HCT116 (cell line): ENCODE measurements around the gene KCND2. TPM values are rescaled to one million over a fixed set of nuclear protein-coding genes. Genes with fewer than 3 reads are reported as not detected.

ENCODE experiments used
- ATAC-seq: fragments of 200-7000 bp; cut with Tn5 transposase; 2 replicates; pipeline ENCODE4 v1.9.1; 2020; ENCODE audit warnings: mild to moderate bottlenecking, moderate library complexity
- BruUV-seq: library from RNA; stranded (reverse); fragments of 400-500 nt; replicated peaks from 2 replicates; lab custom pipeline; 2021; lab: Mats Ljungman, UMichigan
- CTCF ChIA-PET: fragments of 300-600 bp; sonication (Branson Sonifier 250); formaldehyde crosslinking; loops from one replicate; lab custom pipeline; 2021; ENCODE audit warnings: antibody characterized with exemption; lab: Charles Lee
- POLR2A ChIA-PET: fragments of 300-600, 350-600 bp; sonication (Branson Sonifier 250); formaldehyde crosslinking; loops from one replicate; lab custom pipeline; 2021; ENCODE audit warnings: antibody characterized with exemption; lab: Charles Lee
- RAD21 ChIA-PET, 2 experiments: fragments of 300-600 bp; sonication (Branson Sonifier 250); formaldehyde crosslinking; loops; one replicate each; lab custom pipeline; 2023; ENCODE audit warnings: low total read pairs in 2 of 2; ENCODE audit not compliant: uncharacterized antibody in 2 of 2, unreplicated experiment in 2 of 2, low non-redundant PET in 1 of 2; lab: Charles Lee
- DNase-seq: peaks from one replicate; pipeline ENCODE4 v3.0.0-alpha.2; 2010; ENCODE audit warnings: low read depth, low spot score
- H2AFZ ChIP-seq: fragments of 200-600 bp; shearing (Covaris generic), sonication (generic); 2 replicates; pipeline ENCODE4 v1.6.1; 2017; ENCODE audit warnings: low read depth, mixed run types, mixed read lengths, antibody characterized with exemption, low read length; ENCODE audit not compliant: poor library complexity, severe bottlenecking
- H3K27ac ChIP-seq: 2 replicates; pipeline ENCODE4 v1.5.1; 2012; ENCODE audit warnings: low read depth, low read length
- H3K27me3 ChIP-seq: fragments of 200-600 bp; sonication (generic); 2 replicates; pipeline ENCODE4 v1.6.1; 2016; ENCODE audit warnings: mixed run types, low read length, mixed read lengths; ENCODE audit not compliant: insufficient read depth
- H3K36me3 ChIP-seq, 2 experiments: fragments of 200-500 bp in 1 of 2; fragments of 200-600 bp in 1 of 2; sonication (Bioruptor generic) in 1 of 2; sonication (generic) in 1 of 2; 2 replicates each; pipeline versions ENCODE4 v1.5.1 to v1.6.1; 2014 to 2016; ENCODE audit warnings: low read length in 2 of 2, inconsistent platforms in 1 of 2, mixed read lengths in 1 of 2, mixed run types in 1 of 2; ENCODE audit not compliant: insufficient read depth in 2 of 2, control insufficient read depth in 1 of 2
- H3K4me1 ChIP-seq, 2 experiments: fragments of 200-600 bp in 1 of 2; sonication (generic) in 1 of 2; 2 replicates each; pipeline versions ENCODE4 v1.5.1 to v1.6.1; 2012 to 2017; ENCODE audit warnings: low read length in 2 of 2, inconsistent platforms in 1 of 2, mild to moderate bottlenecking in 1 of 2, mixed read lengths in 1 of 2, mixed run types in 1 of 2, moderate library complexity in 1 of 2; ENCODE audit not compliant: insufficient read depth in 2 of 2, control insufficient read depth in 1 of 2
- H3K4me2 ChIP-seq: fragments of 200-600 bp; sonication (generic); 2 replicates; pipeline ENCODE4 v1.6.1; 2017; ENCODE audit warnings: mixed run types, low read length, mixed read lengths
- H3K4me3 ChIP-seq, 2 experiments: fragments of 200-600 bp in 1 of 2; sonication (generic) in 1 of 2; replicated peaks in 1 of 2; 2 replicates each; pipeline ENCODE4 v1.5.1; 2011 to 2016; ENCODE audit warnings: low read length in 2 of 2, control low read depth in 1 of 2, low read depth in 1 of 2, mild to moderate bottlenecking in 1 of 2, mixed read lengths in 1 of 2, mixed run types in 1 of 2
- H3K79me2 ChIP-seq: fragments of 200-600 bp; sonication (generic); 2 replicates; pipeline ENCODE4 v1.6.1; 2017; ENCODE audit warnings: mild to moderate bottlenecking, mixed run types, low read length, moderate library complexity, mixed read lengths; ENCODE audit not compliant: insufficient read depth
- H3K9ac ChIP-seq: fragments of 200-600 bp; sonication (generic); 2 replicates; pipeline ENCODE4 v1.6.1; 2016; ENCODE audit warnings: low read length, mixed read lengths
- H3K9me2 ChIP-seq: fragments of 200-600 bp; sonication (generic), shearing (Covaris generic); 2 replicates; pipeline ENCODE4 v1.6.1; 2017; ENCODE audit warnings: mixed run types, mild to moderate bottlenecking, moderate library complexity; ENCODE audit not compliant: insufficient read depth
- H3K9me3 ChIP-seq, 2 experiments: fragments of 200-500 bp in 1 of 2; fragments of 200-600 bp in 1 of 2; sonication (Bioruptor generic) in 1 of 2; sonication (generic) in 1 of 2; 2 replicates each; pipeline ENCODE4 v1.6.1; 2014 to 2017; ENCODE audit warnings: low read length in 2 of 2, mixed read lengths in 2 of 2, inconsistent platforms in 1 of 2, low read depth in 1 of 2, mild to moderate bottlenecking in 1 of 2, mixed run types in 1 of 2, moderate library complexity in 1 of 2; ENCODE audit not compliant: control insufficient read depth in 1 of 2, insufficient read depth in 1 of 2
- H4K20me1 ChIP-seq: fragments of 200-600 bp; sonication (generic), shearing (Covaris generic); 2 replicates; pipeline ENCODE4 v1.6.1; 2017; ENCODE audit warnings: mixed run types, mild to moderate bottlenecking, moderate library complexity; ENCODE audit not compliant: insufficient read depth
- CEBPB ChIP-seq: IDR thresholded peaks from 2 replicates; pipeline ENCODE4 v1.6.1; 2012; ENCODE audit warnings: low read depth
- EZH2phosphoT487 ChIP-seq: fragments of 200-600 bp; IDR thresholded peaks from 2 replicates; pipeline ENCODE4 v1.6.1; 2018; ENCODE audit warnings: antibody characterized with exemption, borderline replicate concordance
- FOSL1 ChIP-seq: IDR thresholded peaks from 2 replicates; pipeline ENCODE4 v1.6.1; 2012; ENCODE audit warnings: low read depth
- JUND ChIP-seq: IDR thresholded peaks from 2 replicates; pipeline ENCODE4 v1.6.1; 2012
- POLR2AphosphoS5 ChIP-seq: IDR thresholded peaks from 2 replicates; pipeline ENCODE4 v1.6.1; 2011; ENCODE audit warnings: mild to moderate bottlenecking, low read depth, low read length, moderate library complexity
- REST ChIP-seq: IDR thresholded peaks from 2 replicates; pipeline ENCODE4 v1.6.1; 2012; ENCODE audit warnings: low read depth
- SRF ChIP-seq: IDR thresholded peaks from 2 replicates; pipeline ENCODE4 v1.6.1; 2012; ENCODE audit warnings: low read depth
- TCF7L2 ChIP-seq: IDR thresholded peaks from 2 replicates; pipeline ENCODE4 v1.7.0; 2011; ENCODE audit warnings: borderline replicate concordance, inconsistent platforms; ENCODE audit not compliant: insufficient read depth, insufficient read length; ENCODE audit errors: extremely low read depth
- YY1 ChIP-seq: IDR thresholded peaks from 2 replicates; pipeline ENCODE4 v1.6.1; 2011; ENCODE audit warnings: low read length, low read depth, moderate library complexity, mild to moderate bottlenecking; ENCODE audit not compliant: insufficient replicate concordance; ENCODE audit errors: extremely low read depth
- ZNF274 ChIP-seq: fragments of 200-500 bp; sonication (Bioruptor generic); IDR thresholded peaks from 2 replicates; pipeline ENCODE4 v1.6.1; 2014; ENCODE audit warnings: mild to moderate bottlenecking, low read depth, low read length, inconsistent platforms
- intact Hi-C: fragments of 100-400 bp; cut with micrococcal nuclease; formaldehyde crosslinking; loops from 2 replicates; pipeline ENCODE4 v1.10.0; 2022
- total RNA-seq: library from RNA; stranded (reverse); gene quantifications from one replicate; pipeline ENCODE4 v1.2.1, GENCODE V29; 2021; ENCODE audit not compliant: unreplicated experiment
- TF ChIP-seq, protein P1 (sequence below): IDR thresholded peaks from 2 replicates; pipeline ENCODE4 v1.6.1; 2011; ENCODE audit warnings: mild to moderate bottlenecking, low read length, moderate library complexity; ENCODE audit not compliant: insufficient replicate concordance; ENCODE audit errors: extremely low read depth
- TF ChIP-seq, protein P2 (sequence below), 3 experiments: fragments of 200-600 bp in 1 of 3; sonication (generic) in 1 of 3; IDR thresholded peaks in 2 of 3; conservative IDR thresholded peaks in 1 of 3; 2 replicates each; pipeline ENCODE4 v1.5.1; 2012 to 2017; ENCODE audit warnings: low read depth in 2 of 3, low read length in 2 of 3, antibody characterized with exemption in 1 of 3, borderline replicate concordance in 1 of 3, control low read depth in 1 of 3, mild to moderate bottlenecking in 1 of 3, mixed read lengths in 1 of 3, mixed run types in 1 of 3, moderate library complexity in 1 of 3; ENCODE audit not compliant: insufficient read depth in 1 of 3

Gene KCND2
- total RNA-seq, 1 experiment from 2014 or later = 0.05 TPM

DNA sequence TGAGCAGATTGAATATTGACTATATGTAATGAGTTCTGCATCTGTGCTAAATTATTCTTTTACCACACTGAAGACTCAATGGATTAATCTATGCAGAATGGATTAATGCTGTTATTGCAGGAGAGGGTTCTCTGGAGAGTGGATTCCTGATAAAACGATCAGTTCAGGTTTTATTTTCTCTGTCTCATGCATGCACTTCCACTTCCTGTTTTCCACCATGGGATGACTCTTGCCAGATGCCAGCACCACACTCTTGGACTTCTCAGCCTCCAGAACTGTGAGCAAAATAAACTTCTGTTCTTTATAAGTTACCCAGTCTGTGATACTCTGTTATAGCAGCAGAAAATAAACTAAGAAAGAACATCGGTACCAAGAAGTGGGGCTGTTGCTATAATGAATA, 207.5 kb downstream of the KCND2 start:
- Histone ChIP-seq H2AFZ (no peak overlapping the region), H3K9me3 (no peaks in the 10 kb centered on the region), H3K9ac (no peak overlapping the region), H3K9me2 (no peaks in the 10 kb centered on the region), H3K4me3 (no peak overlapping the region), H4K20me1 (no peaks in the 10 kb centered on the region), H3K79me2 (no peaks in the 10 kb centered on the region), H3K4me1 (no peaks in the 10 kb centered on the region), H3K36me3 (no peaks in the 10 kb centered on the region), H3K4me2 (no peak overlapping the region), H3K27me3 (no peaks in the 10 kb centered on the region), H3K27ac (no peak overlapping the region)
- ATAC-seq (no peak), DNase-seq (no peak)
- ChIA-PET RAD21 (no interaction called here), POLR2A (no interaction called here), CTCF (no interaction called here)
- TF ChIP-seq, protein P1, sequence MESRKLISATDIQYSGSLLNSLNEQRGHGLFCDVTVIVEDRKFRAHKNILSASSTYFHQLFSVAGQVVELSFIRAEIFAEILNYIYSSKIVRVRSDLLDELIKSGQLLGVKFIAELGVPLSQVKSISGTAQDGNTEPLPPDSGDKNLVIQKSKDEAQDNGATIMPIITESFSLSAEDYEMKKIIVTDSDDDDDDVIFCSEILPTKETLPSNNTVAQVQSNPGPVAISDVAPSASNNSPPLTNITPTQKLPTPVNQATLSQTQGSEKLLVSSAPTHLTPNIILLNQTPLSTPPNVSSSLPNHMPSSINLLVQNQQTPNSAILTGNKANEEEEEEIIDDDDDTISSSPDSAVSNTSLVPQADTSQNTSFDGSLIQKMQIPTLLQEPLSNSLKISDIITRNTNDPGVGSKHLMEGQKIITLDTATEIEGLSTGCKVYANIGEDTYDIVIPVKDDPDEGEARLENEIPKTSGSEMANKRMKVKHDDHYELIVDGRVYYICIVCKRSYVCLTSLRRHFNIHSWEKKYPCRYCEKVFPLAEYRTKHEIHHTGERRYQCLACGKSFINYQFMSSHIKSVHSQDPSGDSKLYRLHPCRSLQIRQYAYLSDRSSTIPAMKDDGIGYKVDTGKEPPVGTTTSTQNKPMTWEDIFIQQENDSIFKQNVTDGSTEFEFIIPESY = no peak
- no peak for TF ChIP-seq SRF
- TF ChIP-seq JUND = no peak
- TF ChIP-seq POLR2AphosphoS5 = no peak
- no peak for TF ChIP-seq ZNF274
- intact Hi-C loops = no loop called here
- BruUV-seq = no TSS peak

DNA sequence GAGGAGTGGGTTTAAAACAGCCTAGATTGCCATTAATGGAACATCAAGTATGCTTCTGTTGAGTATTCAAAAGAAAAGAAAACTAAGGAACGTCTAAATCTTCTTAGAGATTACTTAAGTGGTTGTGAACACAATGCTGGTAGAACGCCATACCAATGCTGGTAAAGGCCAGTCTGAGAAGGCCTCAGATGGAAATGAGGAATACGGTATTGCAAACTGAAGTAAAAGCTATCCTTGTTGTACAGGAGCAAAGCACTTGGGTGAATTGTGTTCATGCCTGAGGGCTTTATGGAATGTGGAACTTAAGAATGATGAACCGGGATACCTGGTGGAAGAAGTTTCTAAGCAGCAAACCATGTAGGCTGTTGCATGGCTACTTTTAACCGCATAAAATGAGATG, 208.0 kb downstream of the KCND2 start:
- ChIA-PET POLR2A (no interaction called here), CTCF (no interaction called here), RAD21 (no interaction called here)
- BruUV-seq = no TSS peak
- H3K27ac ChIP-seq = no peak overlapping the region
- no peaks in the 10 kb centered on the region for H3K4me1 ChIP-seq
- H2AFZ ChIP-seq = no peak overlapping the region
- H3K9ac ChIP-seq = no peak overlapping the region
- intact Hi-C loops = no loop called here
- H3K79me2 ChIP-seq = no peaks in the 10 kb centered on the region
- no peak for DNase-seq
- H3K4me3 ChIP-seq = no peak overlapping the region
- no peak overlapping the region for H3K4me2 ChIP-seq
- no peaks in the 10 kb centered on the region for H3K36me3 ChIP-seq
- ATAC-seq = no peak
- no peaks in the 10 kb centered on the region for H4K20me1 ChIP-seq
- H3K9me2 ChIP-seq = no peaks in the 10 kb centered on the region
- H3K27me3 ChIP-seq = no peaks in the 10 kb centered on the region
- no peaks in the 10 kb centered on the region for H3K9me3 ChIP-seq
- TF ChIP-seq JUND (no peak), REST (no peak), CEBPB (no peak), YY1 (no peak), EZH2phosphoT487 (no peak), SRF (no peak), POLR2AphosphoS5 (no peak), TCF7L2 (no peak), FOSL1 (no peak)
- TF ChIP-seq, protein P2, sequence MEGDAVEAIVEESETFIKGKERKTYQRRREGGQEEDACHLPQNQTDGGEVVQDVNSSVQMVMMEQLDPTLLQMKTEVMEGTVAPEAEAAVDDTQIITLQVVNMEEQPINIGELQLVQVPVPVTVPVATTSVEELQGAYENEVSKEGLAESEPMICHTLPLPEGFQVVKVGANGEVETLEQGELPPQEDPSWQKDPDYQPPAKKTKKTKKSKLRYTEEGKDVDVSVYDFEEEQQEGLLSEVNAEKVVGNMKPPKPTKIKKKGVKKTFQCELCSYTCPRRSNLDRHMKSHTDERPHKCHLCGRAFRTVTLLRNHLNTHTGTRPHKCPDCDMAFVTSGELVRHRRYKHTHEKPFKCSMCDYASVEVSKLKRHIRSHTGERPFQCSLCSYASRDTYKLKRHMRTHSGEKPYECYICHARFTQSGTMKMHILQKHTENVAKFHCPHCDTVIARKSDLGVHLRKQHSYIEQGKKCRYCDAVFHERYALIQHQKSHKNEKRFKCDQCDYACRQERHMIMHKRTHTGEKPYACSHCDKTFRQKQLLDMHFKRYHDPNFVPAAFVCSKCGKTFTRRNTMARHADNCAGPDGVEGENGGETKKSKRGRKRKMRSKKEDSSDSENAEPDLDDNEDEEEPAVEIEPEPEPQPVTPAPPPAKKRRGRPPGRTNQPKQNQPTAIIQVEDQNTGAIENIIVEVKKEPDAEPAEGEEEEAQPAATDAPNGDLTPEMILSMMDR (IDR thresholded peaks at IDR 0.05 in 2 of 3, conservative IDR thresholded peaks at IDR 0.05 in 1 of 3; ENCODE audit: borderline replicate concordance in 1 of 3, insufficient read depth in 1 of 3, low read depth in 2 of 3, low read length in 2 of 3) = no peak
